HepG2 (cell line): Measurements from ENCODE around the gene C1S. TPM values are rescaled to one million over a fixed set of nuclear protein-coding genes. Genes with fewer than 3 reads are reported as not detected.

ENCODE experiments used
- ATAC-seq: fragments of 200-7000 bp; cut with Tn5 transposase; 3 replicates; pipeline ENCODE4 v1.9.1; 2020; ENCODE audit warnings: mild to moderate bottlenecking, moderate library complexity
- BruUV-seq: library from RNA; stranded (reverse); fragments of 400-500 nt; replicated peaks from 2 replicates; lab custom pipeline; 2021; lab: Mats Ljungman, UMichigan
- CTCF ChIA-PET: fragments of 300-600 bp; formaldehyde crosslinking; extraction: SDS; loops from one replicate; lab custom pipeline; 2021; ENCODE audit warnings: low total read pairs, inconsistent platforms, low intra/inter-chr PET ratio; lab: Yijun Ruan, JAX
- POLR2A ChIA-PET: fragments of 350-600 bp; sonication (Branson Sonifier 250); formaldehyde crosslinking; loops from one replicate; lab custom pipeline; 2020; ENCODE audit warnings: antibody characterized with exemption, inconsistent platforms; lab: Yijun Ruan, JAX
- DNase-seq: peaks from one replicate; pipeline ENCODE4 v3.0.0-alpha.2; 2015; ENCODE audit warnings: low spot score
- FAIRE-seq: peaks from 3 replicates; lab custom pipeline; 2011; peaks lifted over from hg19 to GRCh38; lab: Jason Lieb, UNC
- H2AFZ ChIP-seq: one replicate; pipeline ENCODE4 v1.6.1; 2011; ENCODE audit warnings: low read length, inconsistent platforms
- H3K27ac ChIP-seq: fragments of 300-600 bp; 3 replicates; pipeline ENCODE4 v1.8.0; 2011; ENCODE audit warnings: mixed run types, mild to moderate bottlenecking, mixed read lengths, low read length, inconsistent platforms; ENCODE audit not compliant: insufficient read depth; ENCODE audit errors: extremely low read length
- H3K27me3 ChIP-seq, 2 experiments: fragments of 200-600 bp in 1 of 2; 2 replicates in 1 of 2; 3 replicates in 1 of 2; pipeline versions ENCODE4 v1.6.0 to v1.8.0; 2011; ENCODE audit warnings: low read length in 2 of 2, mild to moderate bottlenecking in 2 of 2, moderate library complexity in 2 of 2, inconsistent platforms in 1 of 2; ENCODE audit not compliant: insufficient read depth in 2 of 2, control insufficient read depth in 1 of 2
- H3K36me3 ChIP-seq, 2 experiments: fragments of 200-600 bp in 1 of 2; replicated peaks in 1 of 2; 2 replicates in 1 of 2; 3 replicates in 1 of 2; pipeline versions ENCODE4 v1.5.1 to v1.8.0; 2011; ENCODE audit warnings: low read length in 2 of 2, inconsistent platforms in 1 of 2; ENCODE audit not compliant: insufficient read depth in 2 of 2, control insufficient read depth in 1 of 2
- H3K4me1 ChIP-seq: 2 replicates; pipeline ENCODE4 v1.5.1; 2012; ENCODE audit warnings: low read length, inconsistent platforms; ENCODE audit not compliant: insufficient read depth
- H3K4me2 ChIP-seq: 2 replicates; pipeline ENCODE4 v1.6.0; 2011; ENCODE audit warnings: low read depth, low read length, inconsistent platforms
- H3K4me3 ChIP-seq, 3 experiments: fragments of 200-600 bp in 1 of 3; sonication (generic), shearing (Covaris generic) in 1 of 3; replicated peaks in 1 of 3; 2 replicates each; pipeline ENCODE4 v1.5.1; 2011 to 2016; ENCODE audit warnings: low read length in 3 of 3, inconsistent platforms in 2 of 3, low read depth in 2 of 3, mild to moderate bottlenecking in 2 of 3, control low read depth in 1 of 3, mixed read lengths in 1 of 3; ENCODE audit not compliant: insufficient read depth in 1 of 3
- H3K79me2 ChIP-seq: one replicate; pipeline ENCODE4 v1.6.1; 2011; ENCODE audit warnings: low read length, inconsistent platforms; ENCODE audit not compliant: insufficient read depth
- H3K9ac ChIP-seq: 2 replicates; pipeline ENCODE4 v1.6.0; 2011; ENCODE audit warnings: mild to moderate bottlenecking, low read depth, low read length, inconsistent platforms; ENCODE audit not compliant: insufficient read depth
- H3K9me3 ChIP-seq: 2 replicates; pipeline ENCODE4 v1.5.1; 2012; ENCODE audit warnings: mild to moderate bottlenecking, low read length
- H4K20me1 ChIP-seq: 2 replicates; pipeline ENCODE4 v1.6.0; 2011; ENCODE audit warnings: inconsistent platforms, mild to moderate bottlenecking, low read length, moderate library complexity; ENCODE audit not compliant: insufficient read depth
- CREM ChIP-seq, 2 experiments: sonication (generic) in 1 of 2; formaldehyde crosslinking in 1 of 2; IDR thresholded peaks; 2 replicates each; pipeline versions ENCODE4 v1.4.0 to v1.6.1; 2016 to 2020; ENCODE audit warnings: antibody characterized with exemption in 1 of 2, mild to moderate bottlenecking in 1 of 2, missing genetic modification reagents in 1 of 2
- ERF ChIP-seq: IDR thresholded peaks from 2 replicates; pipeline ENCODE4 v1.6.1; 2018; ENCODE audit warnings: missing biosample characterization, missing genetic modification reagents
- EZH2 ChIP-seq: conservative IDR thresholded peaks from 2 replicates; pipeline ENCODE4 v1.6.1; 2012; ENCODE audit warnings: mild to moderate bottlenecking, low read depth, low read length, moderate library complexity
- GABPA ChIP-seq, 2 experiments: IDR thresholded peaks; 2 replicates each; pipeline ENCODE4 v1.6.1; 2011 to 2016; ENCODE audit warnings: low read depth in 2 of 2, low read length in 1 of 2, missing biosample characterization in 1 of 2, missing genetic modification characterization in 1 of 2
- IRF1 ChIP-seq: sonication (generic); formaldehyde crosslinking; IDR thresholded peaks from 2 replicates; pipeline ENCODE4 v1.4.0; 2020; ENCODE audit warnings: low read depth, mild to moderate bottlenecking, missing genetic modification reagents
- IRF9 ChIP-seq: sonication (generic); formaldehyde crosslinking; IDR thresholded peaks from 2 replicates; pipeline ENCODE4 v1.8.0; 2022; ENCODE audit warnings: missing genetic modification reagents, mild to moderate bottlenecking, borderline replicate concordance
- JUND ChIP-seq: sonication (generic); formaldehyde crosslinking; IDR thresholded peaks from 2 replicates; pipeline ENCODE4 v1.8.0; 2022; ENCODE audit warnings: mild to moderate bottlenecking, missing genetic modification reagents
- SMAD3 ChIP-seq: sonication (generic); formaldehyde crosslinking; IDR thresholded peaks from 2 replicates; pipeline ENCODE4 v1.4.0; 2020; ENCODE audit warnings: missing genetic modification reagents
- TFAP4 ChIP-seq: sonication (generic); IDR thresholded peaks from 2 replicates; pipeline ENCODE4 v1.6.1; 2016; ENCODE audit warnings: low read depth, borderline replicate concordance
- ZBTB26 ChIP-seq: IDR thresholded peaks from 2 replicates; pipeline ENCODE4 v1.6.1; 2016; ENCODE audit warnings: missing compliant biosample characterization, missing genetic modification reagents, borderline replicate concordance
- ZNF558 ChIP-seq: sonication (generic); formaldehyde crosslinking; IDR thresholded peaks from 2 replicates; pipeline ENCODE4 v1.9.0; 2022; ENCODE audit warnings: mild to moderate bottlenecking, missing genetic modification reagents, borderline replicate concordance
- ZNF574 ChIP-seq: sonication (generic); formaldehyde crosslinking; IDR thresholded peaks from 2 replicates; pipeline ENCODE4 v1.4.0; 2020; ENCODE audit warnings: missing genetic modification reagents
- ZNF598 ChIP-seq: sonication (generic); formaldehyde crosslinking; IDR thresholded peaks from 2 replicates; pipeline ENCODE4 v1.5.1; 2020; ENCODE audit warnings: mild to moderate bottlenecking, missing genetic modification reagents, borderline replicate concordance
- ZNF83 ChIP-seq: sonication (generic); formaldehyde crosslinking; IDR thresholded peaks from 2 replicates; pipeline ENCODE4 v1.4.0; 2020; ENCODE audit warnings: missing genetic modification reagents, mild to moderate bottlenecking, borderline replicate concordance
- WGBS: methylation state at CpG from one replicate; pipeline ENCODE4 v1.1.6; 2017; ENCODE audit warnings: low lambda C conversion rate; 5-methylcytosine and 5-hydroxymethylcytosine counted together
- in situ Hi-C: cut with HindIII; loops from 2 replicates; pipeline ENCODE4 v1.10.0; 2017; ENCODE audit warnings: low pct_unique_long_range_greater_than_20kb; ENCODE audit not compliant: extremely low pct_ligation_motif_present
- intact Hi-C: fragments of 100-400 bp; cut with micrococcal nuclease; formaldehyde crosslinking; loops from one replicate; pipeline ENCODE4 v1.10.0; 2022; ENCODE audit not compliant: unreplicated experiment
- polyA plus RNA-seq, 8 experiments: library from polyadenylated mRNA; depleted of rRNA in 3 of 8; stranded (reverse) in 7 of 8; unstranded in 1 of 8; fragments of >200 nt; fragmentation: Illumina TruSeq in 4 of 8; extraction: Trizol in 4 of 8; gene quantifications; 2 replicates each; pipeline versions ENCODE4 v1.2.1 to v1.2.3, GENCODE V29; 2011 to 2016; ENCODE audit warnings: low read depth in 4 of 8, missing spikeins in 1 of 8, mixed read lengths in 1 of 8; ENCODE audit not compliant: insufficient read depth in 1 of 8
- total RNA-seq, 5 experiments: library from RNA; depleted of rRNA; stranded (reverse); fragments of >200 nt; fragmentation: Illumina TruSeq; extraction: Trizol; gene quantifications; 2 replicates each; pipeline ENCODE4 v1.2.3, GENCODE V29; 2016; ENCODE audit warnings: low read depth in 1 of 5

The C1S gene
- total and polyA plus RNA-seq, 2 of the 13 experiments (the other 11 are each of a cell fraction or from before 2014, with no cell fraction given) = 14.5 to 18.2 TPM

- peaks cover 31% of the 10 kb centered on the region for H3K79me2 ChIP-seq
- peak within 1 kb of the TSS; percentile 79 for H3K9ac ChIP-seq
- no TSS peak for BruUV-seq
- H3K27me3 ChIP-seq = no peaks in the 10 kb centered on the region; a peak in 1 of 5 replicates
- peak; percentile 92 for DNase-seq
- H4K20me1 ChIP-seq = no peaks in the 10 kb centered on the region
- H3K9me3 ChIP-seq = no peaks in the 10 kb centered on the region
- H3K4me3 ChIP-seq = peak within 1 kb of the TSS; percentile 60 to 97 (median 85)
- 2% methylated on average over 11 of the region's 77 CpGs for WGBS
- CTCF ChIA-PET = interaction anchor here (0.9 to 1.3 kb wide), 3 partner anchors 53 to 74 kb away, joined by 3 to 4 read pairs (median 4); partner anchors contain the start of genes C12orf57, C1R and RNU7-1
- H3K27ac ChIP-seq = peak within 1 kb of the TSS; percentile 97
- in situ Hi-C loops (loop anchor here (5.0 kb wide), 1 partner anchor 36 kb away; no protein-coding TSS in a partner anchor), intact Hi-C loops (loop anchor here (1.0 to 2.0 kb wide), 2 partner anchors 38 to 48 kb away; partner anchors contain the start of genes EMG1 and PHB2)
- H2AFZ ChIP-seq = peak within 1 kb of the TSS; percentile 54
- POLR2A ChIA-PET = interaction anchor here (0.6 to 4.1 kb wide), 21 partner anchors 9 to 418 kb away, joined by 3 to 52 read pairs (median 5); partner anchors contain the start of genes C12orf57, C1RL, RNU7-1 and SPSB2
- H3K4me1 ChIP-seq = peaks cover 35% of the 10 kb centered on the region
- peaks cover 0 to under 1% of the 10 kb centered on the region in 2 experiments; a peak in 3 of 5 replicates for H3K36me3 ChIP-seq
- H3K4me2 ChIP-seq = peak within 1 kb of the TSS; percentile 88
- FAIRE-seq = peak; percentile 85
- peak; percentile 96 for ATAC-seq
- no peak for TF ChIP-seq JUND (CRISPR knock-in tag)
- peak; percentile 38; the same call in 1 of the 2 replicates for TF ChIP-seq ZNF598
- TF ChIP-seq TFAP4 = peak; percentile 10; the same call in 1 of the 2 replicates
- peak; percentile 75; the same call in 1 of the 2 replicates for TF ChIP-seq IRF9 (CRISPR knock-in tag)
- TF ChIP-seq ZNF558 = no peak; the same call in 1 of the 2 replicates
- no peak; the same call in 1 of the 2 replicates for TF ChIP-seq GABPA (IDR thresholded peaks at IDR 0.05; ENCODE audit: low read depth, low read length)
- peak; percentile 33; the same call in 1 of the 2 replicates for TF ChIP-seq GABPA (CRISPR knock-in tag; IDR thresholded peaks at IDR 0.05; ENCODE audit: low read depth)
- peak; percentile 54 for TF ChIP-seq ZNF574 (CRISPR knock-in tag)
- peak; percentile 77 for TF ChIP-seq ERF (CRISPR knock-in tag)
- TF ChIP-seq ZBTB26 (CRISPR knock-in tag) = no peak
- TF ChIP-seq EZH2 = no peak
- TF ChIP-seq CREM (IDR thresholded peaks at IDR 0.05) = peak; percentile 30
- no peak for TF ChIP-seq CREM (CRISPR knock-in tag; IDR thresholded peaks at IDR 0.05)
- TF ChIP-seq SMAD3 = peak; percentile 55
- TF ChIP-seq ZNF83 = no peak
- no peak; the same call in 1 of the 2 replicates for TF ChIP-seq IRF1
Measured at GRCh38 chr12:7018350-7019042, 42.0 kb upstream of the C1S start, which contains the start of gene LPCAT3. Gene LPCAT3, minus strand, starts transcription at chr12:7018476. Its CDS starts 52 bp downstream, at chr12:7018424.
